GM12891 (cell line): ENCODE data around the gene SURF6.

Source experiments
- POLR2A ChIP-seq: IDR thresholded peaks from 2 replicates; pipeline ENCODE4 v1.6.1; 2011; ENCODE audit warnings: low read depth, low read length, control low read depth
- POLR2AphosphoS5 ChIP-seq: IDR thresholded peaks from 2 replicates; pipeline ENCODE4 v1.6.1; 2011; ENCODE audit warnings: low read depth, low read length, control low read depth
- POU2F2 ChIP-seq: IDR thresholded peaks from 2 replicates; pipeline ENCODE4 v1.6.1; 2011; ENCODE audit warnings: low read depth, mild to moderate bottlenecking, control low read depth, low read length, moderate library complexity
- SPI1 ChIP-seq: IDR thresholded peaks from 2 replicates; pipeline ENCODE4 v1.6.1; 2011; ENCODE audit warnings: low read depth, low read length, control low read depth
- TAF1 ChIP-seq: IDR thresholded peaks from 2 replicates; pipeline ENCODE4 v1.6.1; 2011; ENCODE audit warnings: low read depth, low read length, control low read depth

GRCh38 chr9:133323211-133323610, 12.8 kb downstream of the SURF6 start:
- TF ChIP-seq POLR2A, result no peak
- no peak for TF ChIP-seq SPI1
- no peak for TF ChIP-seq POLR2AphosphoS5
- no peak for TF ChIP-seq TAF1
- no peak for TF ChIP-seq POU2F2
